ENCODE measurements around the gene BRSK1. TPM values are rescaled to one million over a fixed set of nuclear protein-coding genes. Genes with fewer than 3 reads are reported as not detected.

The BRSK1 gene
- polyA plus RNA-seq, 1 donor from 2014 or later: 213 TPM

- TF ChIP-seq REST (IDR thresholded peaks at IDR 0.05; ENCODE audit: borderline replicate concordance): no peak
Observed at GRCh38 chr19:55238030-55238429, 45.8 kb upstream of the BRSK1 start (continued).

- no peaks in the 10 kb centered on the region for H3K9me3 ChIP-seq (ENCODE audit: low read length)
- H3K79me2 ChIP-seq (replicated peaks; ENCODE audit: insufficient read depth, low read length): no peaks in the 10 kb centered on the region
- H2AFZ ChIP-seq (ENCODE audit: low read depth, low read length): no peak overlapping the region
- H3K4me2 ChIP-seq (ENCODE audit: low read length): no peak overlapping the region
- no peaks in the 10 kb centered on the region for H4K20me1 ChIP-seq (ENCODE audit: insufficient read depth)
- H3F3A ChIP-seq (ENCODE audit: insufficient read depth, low read length, poor library complexity, severe bottlenecking): no peaks in the 10 kb centered on the region
- H3K27me3 ChIP-seq (ENCODE audit: insufficient read depth, low read depth, low read length): no peaks in the 10 kb centered on the region
- H3K9ac ChIP-seq (ENCODE audit: low read length): no peak overlapping the region
- no peak overlapping the region for H3K27ac ChIP-seq (ENCODE audit: low read length)
- no peaks in the 10 kb centered on the region for H3K9me2 ChIP-seq (ENCODE audit: insufficient read depth, low read length)
- TF ChIP-seq EZH2 (IDR thresholded peaks at IDR 0.05; ENCODE audit: borderline replicate concordance, insufficient read depth, low read length, poor library complexity, severe bottlenecking) (no peak), CTCF (IDR thresholded peaks at IDR 0.05; ENCODE audit: poor library complexity, severe bottlenecking) (no peak), REST (IDR thresholded peaks at IDR 0.05; ENCODE audit: borderline replicate concordance) (no peak), MXI1 (conservative IDR thresholded peaks at IDR 0.05; ENCODE audit: poor library complexity, severe bottlenecking) (no peak), EP300 (conservative IDR thresholded peaks at IDR 0.05; ENCODE audit: poor library complexity, severe bottlenecking) (no peak), RAD21 (conservative IDR thresholded peaks at IDR 0.05) (no peak)
- peaks cover 9% of the 10 kb centered on the region for H3K36me3 ChIP-seq (ENCODE audit: insufficient read depth, low read length)
- no peak overlapping the region for H3K4me3 ChIP-seq (ENCODE audit: low read length)
Observed at GRCh38 chr19:55239004-55239403, 44.8 kb upstream of the BRSK1 start.

GRCh38 chr19:55240713-55241020 is 43.1 kb upstream of the BRSK1 start:
- Histone ChIP-seq H3F3A (ENCODE audit: insufficient read depth, low read length, poor library complexity, severe bottlenecking) (no peaks in the 10 kb centered on the region), H3K27ac (ENCODE audit: low read length) (no peak overlapping the region), H4K20me1 (ENCODE audit: insufficient read depth) (no peaks in the 10 kb centered on the region), H2AFZ (ENCODE audit: low read depth, low read length) (no peak overlapping the region), H3K9me3 (ENCODE audit: low read length) (no peaks in the 10 kb centered on the region), H3K4me3 (ENCODE audit: low read length) (no peak overlapping the region), H3K27me3 (ENCODE audit: insufficient read depth, low read depth, low read length) (no peaks in the 10 kb centered on the region), H3K36me3 (ENCODE audit: insufficient read depth, low read length) (peaks cover 9% of the 10 kb centered on the region), H3K79me2 (replicated peaks; ENCODE audit: insufficient read depth, low read length) (no peaks in the 10 kb centered on the region), H3K9ac (ENCODE audit: low read length) (no peak overlapping the region), H3K4me2 (ENCODE audit: low read length) (no peak overlapping the region), H3K9me2 (ENCODE audit: insufficient read depth, low read length) (no peaks in the 10 kb centered on the region)
- TF ChIP-seq SMC3 (conservative IDR thresholded peaks at IDR 0.05; ENCODE audit: poor library complexity) (no peak), POLR2AphosphoS5 (IDR thresholded peaks at IDR 0.05) (no peak), TAF1 (IDR thresholded peaks at IDR 0.05; ENCODE audit: low read depth) (no peak), MXI1 (conservative IDR thresholded peaks at IDR 0.05; ENCODE audit: poor library complexity, severe bottlenecking) (no peak), RAD21 (conservative IDR thresholded peaks at IDR 0.05) (no peak), EP300 (conservative IDR thresholded peaks at IDR 0.05; ENCODE audit: poor library complexity, severe bottlenecking) (no peak), EZH2 (IDR thresholded peaks at IDR 0.05; ENCODE audit: borderline replicate concordance, insufficient read depth, low read length, poor library complexity, severe bottlenecking) (no peak), CTCF (IDR thresholded peaks at IDR 0.05; ENCODE audit: poor library complexity, severe bottlenecking) (no peak)

Measured in neural cell (in vitro differentiated cells).